ENCODE measurements around the gene PLBD2. TPM values are rescaled to one million over a fixed set of nuclear protein-coding genes. Genes with fewer than 3 reads are reported as not detected.

Gene PLBD2
- total RNA-seq, 1 donor from 2014 or later: 52.2 TPM

GRCh38 chr12:113368331-113368730 is 9.9 kb downstream of the PLBD2 start:
- no peaks in the 10 kb centered on the region for H3K27me3 ChIP-seq (ENCODE audit: insufficient read depth, low read length)
- H3K27ac Mint-ChIP-seq (ENCODE audit: unreplicated experiment): no peak overlapping the region

GRCh38 chr12:113369391-113369985 is 11.1 kb downstream of the PLBD2 start:
- TF ChIP-seq EZH2 (IDR thresholded peaks at IDR 0.05; ENCODE audit: insufficient read depth, low read length) (no peak), CTCF (IDR thresholded peaks at IDR 0.05; ENCODE audit: insufficient read depth, low read depth, low read length) (no peak)
- Mint-ChIP-seq H3K27ac (ENCODE audit: unreplicated experiment) (no peak overlapping the region), H3K27me3 (ENCODE audit: low read depth, unreplicated experiment) (no peaks in the 10 kb centered on the region), H3K9me3 (ENCODE audit: unreplicated experiment) (no peaks in the 10 kb centered on the region), H3K36me3 (ENCODE audit: low read depth, unreplicated experiment) (peaks cover 10% of the 10 kb centered on the region), H3K4me3 (ENCODE audit: unreplicated experiment) (no peak overlapping the region), H3K4me1 (ENCODE audit: low read depth, unreplicated experiment) (peaks cover 4% of the 10 kb centered on the region)
- Histone ChIP-seq H3K9me3 (ENCODE audit: insufficient read depth, low read depth, low read length) (no peaks in the 10 kb centered on the region), H2AFZ (ENCODE audit: low read depth, low read length) (no peak overlapping the region), H3K36me3 (ENCODE audit: insufficient read depth, low read length) (no peaks in the 10 kb centered on the region), H3K4me2 (ENCODE audit: low read length) (no peak overlapping the region), H3K27ac (ENCODE audit: low read depth, low read length) (no peak overlapping the region), H3K27me3 (ENCODE audit: insufficient read depth, low read length) (no peaks in the 10 kb centered on the region), H3K79me2 (ENCODE audit: insufficient read depth, low read length) (no peaks in the 10 kb centered on the region), H3K9ac (ENCODE audit: low read length) (no peak overlapping the region), H4K20me1 (ENCODE audit: insufficient read depth, low read length) (peaks cover 43% of the 10 kb centered on the region), H3K4me1 (ENCODE audit: insufficient read depth, low read length) (no peaks in the 10 kb centered on the region), H3K4me3 (ENCODE audit: insufficient read depth, low read depth, low read length) (no peak overlapping the region)
- DNase-seq (ENCODE audit: low read depth): no peak
- no peak for FAIRE-seq

More at GRCh38 chr12:113368331-113368730, 9.9 kb downstream of the PLBD2 start:
- TF ChIP-seq CTCF (IDR thresholded peaks at IDR 0.05; ENCODE audit: insufficient read depth, low read depth, low read length): no peak
- TF ChIP-seq EZH2 (IDR thresholded peaks at IDR 0.05; ENCODE audit: insufficient read depth, low read length): no peak
- Histone ChIP-seq H3K9ac (ENCODE audit: low read length) (no peak overlapping the region), H3K79me2 (ENCODE audit: insufficient read depth, low read length) (no peaks in the 10 kb centered on the region), H3K9me3 (ENCODE audit: insufficient read depth, low read depth, low read length) (no peaks in the 10 kb centered on the region), H3K36me3 (ENCODE audit: insufficient read depth, low read length) (no peaks in the 10 kb centered on the region), H3K4me3 (ENCODE audit: insufficient read depth, low read depth, low read length) (no peak overlapping the region), H2AFZ (ENCODE audit: low read depth, low read length) (no peak overlapping the region), H3K27ac (ENCODE audit: low read depth, low read length) (no peak overlapping the region), H4K20me1 (ENCODE audit: insufficient read depth, low read length) (peaks cover 46% of the 10 kb centered on the region), H3K4me2 (ENCODE audit: low read length) (no peak overlapping the region), H3K4me1 (ENCODE audit: insufficient read depth, low read length) (no peaks in the 10 kb centered on the region)
- no peaks in the 10 kb centered on the region for H3K9me3 Mint-ChIP-seq (ENCODE audit: unreplicated experiment)
- no peak overlapping the region for H3K4me3 Mint-ChIP-seq (ENCODE audit: unreplicated experiment)
- peaks cover 8% of the 10 kb centered on the region for H3K36me3 Mint-ChIP-seq (ENCODE audit: low read depth, unreplicated experiment)
- H3K4me1 Mint-ChIP-seq (ENCODE audit: low read depth, unreplicated experiment): peaks cover 4% of the 10 kb centered on the region
- no peaks in the 10 kb centered on the region for H3K27me3 Mint-ChIP-seq (ENCODE audit: low read depth, unreplicated experiment)
- no peak for DNase-seq (ENCODE audit: low read depth)
- FAIRE-seq: no peak

- Mint-ChIP-seq H3K27ac (ENCODE audit: unreplicated experiment) (no peak overlapping the region), H3K4me3 (ENCODE audit: unreplicated experiment) (no peak overlapping the region), H3K27me3 (ENCODE audit: low read depth, unreplicated experiment) (no peaks in the 10 kb centered on the region), H3K4me1 (ENCODE audit: low read depth, unreplicated experiment) (peaks cover 4% of the 10 kb centered on the region), H3K36me3 (ENCODE audit: low read depth, unreplicated experiment) (peaks cover 18% of the 10 kb centered on the region), H3K9me3 (ENCODE audit: unreplicated experiment) (peaks cover 2% of the 10 kb centered on the region)
- DNase-seq (ENCODE audit: low read depth): no peak
- no peak overlapping the region for H2AFZ ChIP-seq (ENCODE audit: low read depth, low read length)
- FAIRE-seq: no peak
- no peaks in the 10 kb centered on the region for H3K36me3 ChIP-seq (ENCODE audit: insufficient read depth, low read length)
- no peaks in the 10 kb centered on the region for H3K4me1 ChIP-seq (ENCODE audit: insufficient read depth, low read length)
- H3K27ac ChIP-seq (ENCODE audit: low read depth, low read length): no peak overlapping the region
- no peak overlapping the region for H3K4me2 ChIP-seq (ENCODE audit: low read length)
- no peaks in the 10 kb centered on the region for H3K27me3 ChIP-seq (ENCODE audit: insufficient read depth, low read length)
- peaks cover 31% of the 10 kb centered on the region for H4K20me1 ChIP-seq (ENCODE audit: insufficient read depth, low read length)
- TF ChIP-seq EZH2 (IDR thresholded peaks at IDR 0.05; ENCODE audit: insufficient read depth, low read length) (no peak), CTCF (IDR thresholded peaks at IDR 0.05; ENCODE audit: insufficient read depth, low read depth, low read length) (no peak)
- H3K9me3 ChIP-seq (ENCODE audit: insufficient read depth, low read depth, low read length): no peaks in the 10 kb centered on the region
- no peak overlapping the region for H3K9ac ChIP-seq (ENCODE audit: low read length)
- no peak overlapping the region for H3K4me3 ChIP-seq (ENCODE audit: insufficient read depth, low read depth, low read length)
- no peaks in the 10 kb centered on the region for H3K79me2 ChIP-seq (ENCODE audit: insufficient read depth, low read length)
Measured at GRCh38 chr12:113370923-113371682, 12.7 kb downstream of the PLBD2 start.

Measured in astrocyte (in vitro differentiated cells and primary cell).